Activated CD4-positive, alpha-beta T cell treated with anti-CD3 and anti-CD28 coated beads for 1 hour (primary cell): ENCODE data around the gene TAS2R19.
"Not testable (repeated sequence)": the region's sequence is repeated elsewhere in the genome, so short reads cannot be mapped to it uniquely, and the experiment has no call there.

ENCODE experiments used
- DNase-seq: peaks from one replicate; pipeline ENCODE4 v3.0.0-alpha.2; 2020

The TAS2R19 gene, protein sequence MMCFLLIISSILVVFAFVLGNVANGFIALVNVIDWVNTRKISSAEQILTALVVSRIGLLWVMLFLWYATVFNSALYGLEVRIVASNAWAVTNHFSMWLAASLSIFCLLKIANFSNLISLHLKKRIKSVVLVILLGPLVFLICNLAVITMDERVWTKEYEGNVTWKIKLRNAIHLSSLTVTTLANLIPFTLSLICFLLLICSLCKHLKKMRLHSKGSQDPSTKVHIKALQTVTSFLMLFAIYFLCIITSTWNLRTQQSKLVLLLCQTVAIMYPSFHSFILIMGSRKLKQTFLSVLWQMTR

DNA sequence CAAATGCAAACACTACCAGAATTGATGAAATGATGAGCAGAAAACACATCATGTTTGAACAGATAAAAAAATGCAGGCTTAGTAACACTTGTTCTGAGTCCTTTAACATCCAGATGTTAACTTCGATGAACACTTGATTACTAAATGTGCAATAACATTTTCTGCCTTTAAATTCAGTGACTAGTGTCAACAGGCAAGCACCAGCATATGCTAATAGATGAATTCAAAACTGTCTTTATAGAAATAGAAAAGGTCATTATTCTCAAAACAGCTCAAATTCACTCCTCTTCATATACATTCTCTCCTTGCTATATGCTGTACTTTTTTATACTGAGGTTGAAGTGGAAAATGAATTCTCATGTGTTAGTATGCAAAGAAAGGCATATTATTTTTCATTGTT, at the start of gene TAS2R19:
TSS of gene TAS2R19 (minus strand) at position 101 of the 400 bp plus-strand sequence. CDS start at position 52, 49 bp downstream.
- no peak for DNase-seq

DNA sequence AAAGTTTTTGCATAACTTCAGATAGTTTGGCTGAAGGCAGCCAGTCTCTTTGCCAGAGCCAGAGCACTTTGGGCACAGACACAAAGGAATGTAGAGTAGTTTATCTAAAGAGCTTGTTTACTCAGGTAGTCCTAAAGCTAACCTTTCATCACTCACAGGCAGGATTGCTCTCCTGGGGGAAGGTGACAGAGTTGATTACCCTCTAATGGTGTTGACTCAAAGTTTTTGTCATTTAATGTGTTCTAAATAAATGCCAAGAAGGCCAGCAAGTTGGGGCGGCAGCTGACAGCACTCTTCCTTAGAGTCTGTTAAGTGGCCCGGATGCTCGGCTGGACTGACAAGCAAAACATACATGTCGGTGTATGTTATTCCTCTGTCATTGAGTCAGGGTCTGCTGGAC, 49.0 kb upstream of the TAS2R19 start:
- no peak for DNase-seq

DNA sequence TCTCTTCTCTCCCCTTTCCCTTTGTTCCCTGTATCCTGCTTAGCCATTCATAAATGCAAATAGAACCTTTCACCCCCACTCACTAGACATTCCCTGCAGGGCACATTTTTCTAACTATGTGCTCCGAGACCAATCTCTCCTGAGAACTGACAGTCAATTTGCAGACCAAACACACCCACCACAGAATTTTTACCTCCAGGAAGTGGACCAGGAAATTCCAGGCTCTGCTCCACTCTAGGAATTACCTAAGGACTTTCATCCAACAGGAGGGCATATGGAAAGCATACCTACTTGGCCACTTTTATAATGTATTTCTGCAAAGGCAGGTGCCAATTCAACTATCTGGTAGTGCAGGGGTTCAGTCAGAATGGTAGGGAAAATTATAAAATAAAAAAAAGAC, 48.6 kb upstream of the TAS2R19 start:
- DNase-seq = no peak

DNA sequence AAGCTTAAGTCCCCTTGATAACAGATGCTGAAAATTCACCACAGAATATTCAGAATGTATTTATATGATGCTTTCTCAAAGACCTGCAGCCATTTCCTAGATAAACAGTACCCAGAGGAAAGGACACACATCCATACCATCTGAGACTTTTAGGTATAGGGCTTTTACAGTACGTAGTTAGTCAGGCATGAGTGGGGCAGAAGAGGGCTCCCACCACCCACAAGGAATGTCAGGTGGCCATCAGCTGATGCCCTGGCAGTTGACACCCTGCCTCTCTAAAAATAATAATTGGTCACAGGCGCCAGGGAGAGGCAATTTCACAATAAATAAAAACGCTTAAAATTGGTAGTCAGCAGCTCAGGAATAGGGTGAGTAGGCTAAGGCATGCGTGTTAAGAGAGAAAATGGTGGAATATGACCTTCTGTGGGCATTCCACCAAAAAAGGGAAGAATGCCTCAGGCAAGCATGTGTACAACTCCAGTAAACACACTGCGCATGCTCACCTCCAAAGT, 47.5 kb upstream of the TAS2R19 start:
- no peak for DNase-seq

DNA sequence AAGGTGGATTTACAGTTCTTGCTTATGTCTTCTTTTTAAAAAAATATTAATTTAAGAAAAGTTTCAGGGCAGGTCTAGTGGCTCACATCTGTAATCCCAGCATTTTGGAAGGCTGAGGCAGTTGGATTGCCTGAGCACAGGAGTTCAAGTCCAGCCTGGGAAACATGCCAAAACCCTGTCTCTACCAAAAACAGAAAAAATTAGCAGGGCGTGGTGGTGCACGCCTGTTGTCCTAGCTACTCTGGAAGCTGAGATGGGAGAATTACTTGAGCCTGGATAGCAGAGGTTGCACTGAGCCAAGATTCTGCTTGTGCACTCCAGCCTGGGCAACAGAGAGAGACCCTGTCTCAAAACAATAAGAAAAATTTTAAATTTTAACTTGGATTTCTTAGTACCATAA, 45.1 kb upstream of the TAS2R19 start:
- DNase-seq = no peak

DNA sequence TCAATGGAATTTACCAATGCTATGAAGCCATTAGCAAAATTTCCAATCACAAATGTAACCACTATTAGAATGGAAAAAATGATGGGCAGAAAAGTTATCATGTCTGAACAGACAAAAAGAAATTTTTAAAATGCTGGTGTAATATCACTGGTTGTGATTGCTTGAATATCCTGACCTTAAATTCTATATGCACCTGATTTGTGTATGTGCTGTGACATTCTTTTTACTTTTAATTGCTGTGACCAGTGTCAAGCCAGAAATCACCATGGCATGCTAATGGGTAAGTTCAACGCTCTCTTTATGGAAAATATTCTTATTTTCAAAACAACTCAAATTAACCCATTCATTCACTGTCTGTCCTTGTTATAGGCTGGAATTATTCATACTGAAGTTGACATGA, 39.8 kb upstream of the TAS2R19 start, which contains the start of gene TAS2R46:
TSS of gene TAS2R46 (minus strand) at position 101 of the 400 bp plus-strand sequence. CDS start at position 101, 0 bp downstream.
- DNase-seq = not testable (repeated sequence)

DNA sequence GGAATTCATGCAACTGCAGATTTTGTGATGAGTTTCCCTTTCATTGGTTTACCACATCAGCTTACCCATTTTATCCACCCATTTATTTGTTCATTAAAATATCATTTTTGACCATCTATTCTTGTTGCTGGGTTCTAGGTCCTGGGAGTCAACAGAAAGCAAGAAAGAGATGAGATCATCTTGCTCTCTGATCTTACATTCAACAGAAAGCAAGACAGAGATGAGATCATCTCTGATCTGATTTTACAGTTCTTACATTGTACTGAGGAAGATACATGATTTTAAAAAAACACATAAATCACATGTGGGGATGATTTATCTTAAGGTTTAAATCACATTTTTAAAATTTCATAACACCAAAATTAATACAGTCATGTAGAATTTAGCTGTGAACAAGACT, 37.4 kb upstream of the TAS2R19 start:
- DNase-seq = no peak

DNA sequence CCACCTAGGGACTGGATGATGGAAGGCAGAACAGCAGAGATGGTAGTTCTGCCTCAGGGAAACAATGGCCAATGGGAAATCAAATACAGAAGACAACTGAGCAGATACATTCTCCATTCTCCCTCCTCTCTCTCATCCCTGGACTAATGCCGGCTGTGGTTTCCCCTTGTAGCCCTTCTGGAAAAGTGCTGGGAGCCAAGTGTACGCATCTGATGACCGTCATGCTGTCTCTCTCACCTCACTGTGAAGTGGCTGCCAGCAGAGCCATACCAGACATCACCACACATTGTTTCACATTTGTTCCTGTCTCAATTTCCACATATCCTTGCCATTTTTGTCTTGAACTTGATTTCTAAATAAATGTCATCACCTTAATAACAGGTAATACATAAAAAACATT, 36.6 kb upstream of the TAS2R19 start:
- DNase-seq = no peak

DNA sequence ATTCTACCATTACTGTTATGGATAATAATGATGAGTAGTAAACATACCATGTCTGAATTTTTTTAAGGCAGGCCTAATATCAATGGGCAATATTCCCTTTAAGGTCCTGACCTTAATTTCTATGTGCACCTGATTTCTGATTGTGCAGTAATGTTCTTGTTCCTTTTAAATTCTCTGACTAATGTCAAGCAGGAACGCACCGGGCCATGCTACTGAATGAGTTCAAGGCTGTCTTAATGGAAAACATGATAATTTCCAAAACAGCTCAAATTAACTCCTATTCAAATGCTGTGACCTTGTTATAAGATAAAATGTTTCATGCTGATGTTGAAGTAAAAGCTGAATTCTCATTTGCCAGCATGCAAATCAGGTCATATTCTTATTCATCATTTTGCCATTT, 32.9 kb upstream of the TAS2R19 start:
- DNase-seq = no peak

DNA sequence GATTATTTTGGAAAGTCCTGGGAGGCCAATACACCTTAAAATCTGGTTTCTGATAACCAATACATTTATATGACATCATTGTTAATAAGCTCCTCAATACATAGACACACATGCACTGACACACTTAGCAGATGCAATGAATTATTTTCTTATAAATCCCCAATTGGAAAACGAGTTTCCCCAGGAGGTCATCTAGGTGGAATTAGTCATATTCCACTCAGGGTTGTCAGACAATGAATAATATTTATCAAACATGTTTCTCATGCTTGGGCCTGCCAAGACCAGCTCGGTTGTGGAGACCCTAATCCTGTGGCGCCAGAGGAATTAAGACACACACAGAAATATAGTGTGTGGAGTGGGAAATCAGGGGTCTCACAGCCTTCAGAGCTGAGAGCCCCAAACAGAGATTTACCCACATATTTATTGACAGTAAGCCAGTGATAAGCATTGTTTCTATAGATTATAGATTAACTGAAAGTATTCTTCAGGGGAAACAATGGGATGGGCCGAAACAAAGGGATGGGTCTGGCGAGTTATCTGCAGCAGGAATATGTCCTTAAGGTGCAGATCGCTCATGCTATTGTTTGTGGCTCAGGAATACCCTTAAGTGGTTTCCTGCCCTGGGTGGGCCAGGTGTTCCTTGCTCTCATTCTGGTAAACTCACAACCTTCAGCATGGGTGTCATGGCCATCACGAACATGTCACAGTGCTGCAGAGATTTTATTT, 27.5 kb upstream of the TAS2R19 start:
- not testable (repeated sequence) for DNase-seq

DNA sequence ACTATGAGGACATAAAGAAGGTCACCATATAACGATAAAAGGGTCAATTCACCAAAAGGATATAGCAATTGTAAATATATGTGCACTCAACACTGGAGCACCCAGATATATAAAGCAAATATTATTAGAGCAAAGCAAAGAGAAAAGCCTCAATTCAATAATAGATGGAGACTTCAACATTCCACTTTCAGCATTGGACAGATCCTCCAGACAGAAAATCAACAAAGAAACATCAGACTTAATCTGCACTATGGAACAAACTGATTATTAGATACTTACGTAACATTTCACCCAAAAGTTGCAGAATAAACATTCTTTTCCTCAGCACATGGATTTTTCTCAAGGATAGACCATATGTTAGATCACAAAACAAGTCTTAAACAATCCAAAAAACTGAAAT, 18.9 kb upstream of the TAS2R19 start:
- DNase-seq = not testable (repeated sequence)

DNA sequence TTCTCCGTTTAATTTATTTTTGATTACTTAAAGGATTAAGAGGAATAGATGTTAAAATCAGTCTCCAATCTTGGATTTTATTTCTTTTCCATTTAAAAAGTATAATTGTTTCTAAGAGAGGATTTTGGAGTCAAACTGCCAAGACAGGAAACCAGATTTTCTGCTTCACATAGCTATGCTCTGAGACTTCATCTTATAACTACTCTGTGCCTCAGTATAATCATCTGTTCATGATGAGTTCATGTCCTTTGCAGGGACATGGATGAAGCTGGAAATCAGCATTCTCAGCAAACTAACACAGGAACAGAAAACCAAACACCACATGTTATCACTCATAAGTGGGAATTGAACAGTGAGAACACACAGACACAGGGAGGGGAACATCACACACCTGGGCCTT, 17.7 kb upstream of the TAS2R19 start:
- DNase-seq = no peak

DNA sequence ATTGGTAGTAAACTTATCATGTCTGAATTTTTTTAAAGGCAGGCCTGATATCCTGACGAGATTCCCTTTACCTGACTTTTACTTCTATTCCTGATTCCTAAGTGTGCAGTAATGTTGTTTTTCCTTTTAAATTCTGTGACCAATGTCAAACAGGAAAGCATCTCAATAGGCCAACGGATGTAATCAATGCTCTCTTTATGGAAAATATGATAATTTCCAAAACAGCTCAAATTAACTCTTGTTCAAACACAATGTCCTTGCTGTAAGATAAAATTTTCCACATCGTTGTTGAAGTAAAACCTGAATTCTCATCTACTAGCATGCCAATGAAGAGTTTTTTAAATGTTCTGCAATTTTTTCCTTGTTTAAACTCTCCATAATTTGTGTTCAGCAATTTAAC, 16.8 kb upstream of the TAS2R19 start:
- no peak for DNase-seq

DNA sequence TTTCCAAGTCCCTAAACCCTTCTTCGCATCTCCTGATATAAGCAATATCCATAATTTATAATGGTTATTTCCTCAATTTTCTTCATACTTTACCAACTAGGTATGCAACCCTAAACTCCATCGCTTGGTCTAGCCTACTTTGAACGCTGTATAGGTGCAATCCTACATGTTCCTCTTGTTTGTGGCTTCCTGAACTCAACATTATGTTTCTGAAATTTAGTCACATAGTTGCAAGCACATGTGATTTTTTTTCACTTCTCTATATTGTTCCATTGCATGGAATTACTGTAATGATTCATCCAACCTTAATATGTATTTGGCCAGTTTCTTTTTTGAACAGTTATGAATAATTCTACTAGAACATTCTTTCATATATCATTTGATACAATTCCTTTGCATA, 11.5 kb upstream of the TAS2R19 start:
- not testable (repeated sequence) for DNase-seq

DNA sequence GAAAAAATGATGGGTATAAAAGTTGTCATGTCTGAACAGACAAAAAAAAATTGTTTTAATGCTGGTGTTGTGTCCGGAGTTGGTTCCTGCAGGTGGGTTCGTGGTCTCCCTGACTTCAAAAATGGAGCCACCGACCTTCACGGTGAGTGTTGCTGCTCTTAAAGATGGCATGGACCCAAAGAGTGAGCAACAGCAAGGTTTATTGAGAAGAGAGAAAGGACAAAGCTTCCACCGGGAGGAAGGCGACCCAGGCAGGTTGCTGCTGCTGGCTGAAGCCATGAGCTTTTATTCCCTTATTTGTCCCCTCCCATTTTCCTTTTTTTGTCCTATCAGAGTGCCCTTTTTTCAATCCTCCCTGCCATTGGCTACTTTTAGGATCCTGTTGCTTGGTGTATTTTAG, 8.9 kb upstream of the TAS2R19 start, which contains the start of gene TAS2R31:
TSS of gene TAS2R31 (minus strand) at position 101 of the 400 bp plus-strand sequence. CDS start at position 29, 72 bp downstream.
- DNase-seq = no peak

DNA sequence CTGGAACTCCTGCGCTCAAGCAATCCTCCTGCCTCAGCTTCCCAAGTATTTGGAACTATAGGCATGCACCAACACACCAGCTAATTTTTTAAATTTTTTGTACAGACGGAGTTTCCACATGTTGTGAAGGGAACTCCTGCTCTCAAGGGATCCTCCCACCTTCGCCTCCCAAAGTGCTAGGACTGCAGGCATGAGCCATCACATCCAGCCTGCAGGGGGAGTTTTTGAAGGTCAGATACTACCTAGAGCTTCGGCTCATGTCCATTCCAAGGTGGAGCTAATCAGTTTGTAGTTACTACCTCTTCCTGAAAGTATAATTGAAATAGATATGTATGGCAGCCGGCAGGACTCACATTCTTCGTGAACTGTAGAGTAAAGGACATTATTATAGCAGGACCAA, 3.7 kb upstream of the TAS2R19 start:
- DNase-seq = no peak

DNA sequence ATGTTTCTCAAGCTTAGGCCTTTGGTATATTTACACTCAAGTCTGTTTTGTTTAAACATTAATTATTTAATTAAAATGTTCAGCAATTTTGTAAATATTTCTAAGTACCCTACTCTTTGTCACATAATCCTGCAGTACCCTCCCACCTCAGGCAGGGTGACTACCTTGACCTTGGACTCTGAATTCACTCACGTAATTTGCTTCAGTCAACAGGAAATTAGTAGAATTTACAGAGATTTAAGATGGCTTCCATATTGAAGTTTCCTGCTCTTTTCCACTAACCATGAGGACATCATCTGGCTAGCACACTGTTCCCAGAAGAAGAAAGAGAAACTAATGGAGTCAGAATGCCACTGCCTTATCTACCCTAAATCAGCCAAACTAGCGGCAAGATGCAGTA, 967 bp upstream of the TAS2R19 start:
- DNase-seq = no peak

DNA sequence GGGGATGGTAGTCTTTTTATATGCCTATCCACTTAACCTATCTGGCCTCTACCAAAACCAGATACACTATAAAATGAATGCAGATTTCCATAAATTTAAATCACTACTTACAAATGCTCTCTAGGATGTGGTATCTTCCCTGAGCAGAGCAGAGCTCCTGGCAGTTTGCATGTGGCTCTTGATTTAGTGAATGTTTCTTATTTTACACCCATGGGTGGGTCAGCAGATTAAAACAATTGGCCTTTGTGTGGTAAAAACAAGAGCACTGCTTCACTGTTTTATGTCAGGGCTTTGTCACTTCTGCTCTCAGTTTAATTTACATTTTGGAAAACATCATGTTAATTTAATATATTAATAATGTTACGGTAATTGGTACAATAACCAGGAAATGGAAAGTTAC, 5.5 kb downstream of the TAS2R19 start:
- DNase-seq = no peak

DNA sequence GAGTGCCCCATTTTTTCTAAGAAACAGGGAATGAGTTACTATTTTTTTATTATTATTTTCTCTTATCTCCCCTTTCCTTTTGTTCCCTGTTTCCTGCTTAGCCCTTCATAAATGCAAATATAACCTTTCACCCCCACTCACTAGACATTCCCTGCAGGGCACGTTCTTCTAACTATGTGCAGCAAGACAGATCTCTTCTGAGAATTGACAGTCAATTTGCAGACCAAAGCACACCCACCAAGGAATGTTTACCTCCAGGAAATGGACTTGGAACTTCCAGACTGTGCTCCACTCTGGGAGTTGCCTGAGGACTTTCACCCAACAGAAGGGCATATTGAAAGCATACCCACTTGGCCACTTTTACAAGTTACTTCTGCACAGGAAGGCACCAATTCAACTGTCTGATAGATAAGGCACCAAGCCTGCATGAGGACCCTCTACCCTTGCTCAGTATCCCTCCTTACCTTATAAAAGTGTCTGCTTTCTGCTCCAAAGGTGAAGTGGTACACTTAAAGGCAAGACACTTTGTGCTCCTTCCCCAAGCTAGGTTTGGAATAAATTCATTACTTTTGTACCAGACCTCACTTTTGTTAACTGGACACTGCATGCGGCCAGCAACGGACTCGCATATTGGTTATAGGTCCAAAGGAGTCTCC, 6.5 kb downstream of the TAS2R19 start:
- DNase-seq = no peak

DNA sequence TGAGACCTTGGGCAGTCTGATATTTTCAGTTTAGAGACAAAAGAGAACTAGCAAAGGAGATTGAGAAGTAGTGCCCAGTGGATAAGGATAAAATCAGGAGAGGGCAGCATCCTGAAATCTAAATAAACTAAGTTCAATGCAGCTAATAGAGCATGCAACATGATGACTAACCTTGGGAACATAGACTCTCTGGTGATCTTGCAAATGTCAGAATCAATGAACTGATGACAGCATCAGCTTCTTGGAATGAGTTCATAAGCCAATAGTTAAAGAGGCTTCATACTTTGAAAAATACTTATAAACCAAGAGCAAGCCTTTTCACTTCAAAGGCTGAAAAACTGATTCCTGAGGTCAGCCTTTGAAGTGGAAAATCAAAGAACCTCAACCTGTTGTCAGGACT, 8.2 kb downstream of the TAS2R19 start:
- DNase-seq = no peak

DNA sequence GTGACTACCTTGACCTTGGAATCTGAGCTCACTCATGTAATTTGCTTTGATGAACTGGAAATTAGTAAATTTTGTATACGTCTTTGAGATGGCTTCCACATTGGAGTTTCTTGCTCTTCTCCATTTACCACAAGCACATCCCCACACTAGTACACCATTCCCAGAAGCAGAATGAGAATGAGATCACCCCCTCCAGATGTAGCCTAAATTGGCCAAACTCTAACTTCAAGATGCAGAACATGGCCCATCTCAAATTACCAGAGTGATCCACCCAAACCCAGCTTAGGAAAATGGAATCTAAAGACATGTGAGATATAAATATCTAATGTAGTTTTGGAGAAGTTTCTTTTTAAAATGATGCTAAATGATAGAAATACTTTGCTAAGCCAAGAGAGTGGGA, 14.8 kb downstream of the TAS2R19 start:
- DNase-seq = no peak

DNA sequence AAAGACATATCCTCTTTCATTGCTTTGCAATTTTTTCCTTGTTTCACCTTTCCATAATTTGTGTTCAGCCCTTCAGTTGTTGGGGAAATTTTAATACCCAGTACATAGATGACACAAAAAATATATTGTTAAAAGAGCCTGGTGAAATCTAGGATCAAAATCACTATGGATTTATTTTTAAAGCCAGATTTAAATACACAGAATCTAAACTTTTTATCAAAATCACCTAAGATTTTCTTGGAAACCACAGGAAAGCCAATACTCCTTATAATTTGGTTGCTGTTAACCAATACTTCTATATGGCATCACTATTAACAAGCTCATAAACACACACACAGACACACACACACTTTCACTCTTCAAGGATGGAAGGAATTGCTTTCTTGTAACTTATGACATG, 24.2 kb downstream of the TAS2R19 start, which contains the start of gene TAS2R20:
TSS of gene TAS2R20 (minus strand) at position 101 of the 400 bp plus-strand sequence. CDS start 429 bp downstream, outside the sequence.
- DNase-seq = no peak

DNA sequence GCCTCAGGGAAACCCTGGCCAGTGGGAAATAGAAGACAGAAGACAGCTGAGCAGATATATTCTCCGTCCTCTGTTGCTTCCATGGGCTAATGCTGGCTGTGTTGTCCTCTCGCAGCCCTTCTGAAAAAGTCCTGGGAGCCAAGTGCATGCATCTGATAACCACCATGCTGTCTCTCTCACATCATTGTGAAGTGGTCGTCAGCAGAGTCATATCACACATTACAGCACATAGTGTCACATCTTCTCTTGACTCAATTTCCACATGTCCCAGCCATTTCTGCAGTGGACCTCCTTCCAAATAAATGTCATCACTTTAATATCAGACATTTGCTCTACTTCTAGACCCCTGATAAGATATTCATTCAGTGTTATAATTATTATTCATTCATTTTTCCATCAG, 28.1 kb downstream of the TAS2R19 start:
- no peak for DNase-seq
